HCT116 (cell line): ENCODE data around the gene PRDM11. TPM values are rescaled to one million over a fixed set of nuclear protein-coding genes. Genes with fewer than 3 reads are reported as not detected.

Experiments
- ATAC-seq: fragments of 200-7000 bp; cut with Tn5 transposase; 2 replicates; pipeline ENCODE4 v1.9.1; 2020; ENCODE audit warnings: mild to moderate bottlenecking, moderate library complexity
- BruUV-seq: library from RNA; stranded (reverse); fragments of 400-500 nt; replicated peaks from 2 replicates; lab custom pipeline; 2021; lab: Mats Ljungman, UMichigan
- CTCF ChIA-PET: fragments of 300-600 bp; sonication (Branson Sonifier 250); formaldehyde crosslinking; loops from one replicate; lab custom pipeline; 2021; ENCODE audit warnings: antibody characterized with exemption; lab: Charles Lee
- POLR2A ChIA-PET: fragments of 300-600, 350-600 bp; sonication (Branson Sonifier 250); formaldehyde crosslinking; loops from one replicate; lab custom pipeline; 2021; ENCODE audit warnings: antibody characterized with exemption; lab: Charles Lee
- RAD21 ChIA-PET, 2 experiments: fragments of 300-600 bp; sonication (Branson Sonifier 250); formaldehyde crosslinking; loops; one replicate each; lab custom pipeline; 2023; ENCODE audit warnings: low total read pairs in 2 of 2; ENCODE audit not compliant: uncharacterized antibody in 2 of 2, unreplicated experiment in 2 of 2, low non-redundant PET in 1 of 2; lab: Charles Lee
- DNase-seq: peaks from one replicate; pipeline ENCODE4 v3.0.0-alpha.2; 2010; ENCODE audit warnings: low read depth, low spot score
- H2AFZ ChIP-seq: fragments of 200-600 bp; shearing (Covaris generic), sonication (generic); 2 replicates; pipeline ENCODE4 v1.6.1; 2017; ENCODE audit warnings: low read depth, mixed run types, mixed read lengths, antibody characterized with exemption, low read length; ENCODE audit not compliant: poor library complexity, severe bottlenecking
- H3K27ac ChIP-seq: 2 replicates; pipeline ENCODE4 v1.5.1; 2012; ENCODE audit warnings: low read depth, low read length
- H3K27me3 ChIP-seq: fragments of 200-600 bp; sonication (generic); 2 replicates; pipeline ENCODE4 v1.6.1; 2016; ENCODE audit warnings: mixed run types, low read length, mixed read lengths; ENCODE audit not compliant: insufficient read depth
- H3K36me3 ChIP-seq, 2 experiments: fragments of 200-500 bp in 1 of 2; fragments of 200-600 bp in 1 of 2; sonication (Bioruptor generic) in 1 of 2; sonication (generic) in 1 of 2; 2 replicates each; pipeline versions ENCODE4 v1.5.1 to v1.6.1; 2014 to 2016; ENCODE audit warnings: low read length in 2 of 2, inconsistent platforms in 1 of 2, mixed read lengths in 1 of 2, mixed run types in 1 of 2; ENCODE audit not compliant: insufficient read depth in 2 of 2, control insufficient read depth in 1 of 2
- H3K4me1 ChIP-seq, 2 experiments: fragments of 200-600 bp in 1 of 2; sonication (generic) in 1 of 2; 2 replicates each; pipeline versions ENCODE4 v1.5.1 to v1.6.1; 2012 to 2017; ENCODE audit warnings: low read length in 2 of 2, inconsistent platforms in 1 of 2, mild to moderate bottlenecking in 1 of 2, mixed read lengths in 1 of 2, mixed run types in 1 of 2, moderate library complexity in 1 of 2; ENCODE audit not compliant: insufficient read depth in 2 of 2, control insufficient read depth in 1 of 2
- H3K4me2 ChIP-seq: fragments of 200-600 bp; sonication (generic); 2 replicates; pipeline ENCODE4 v1.6.1; 2017; ENCODE audit warnings: mixed run types, low read length, mixed read lengths
- H3K4me3 ChIP-seq, 2 experiments: fragments of 200-600 bp in 1 of 2; sonication (generic) in 1 of 2; replicated peaks in 1 of 2; 2 replicates each; pipeline ENCODE4 v1.5.1; 2011 to 2016; ENCODE audit warnings: low read length in 2 of 2, control low read depth in 1 of 2, low read depth in 1 of 2, mild to moderate bottlenecking in 1 of 2, mixed read lengths in 1 of 2, mixed run types in 1 of 2
- H3K79me2 ChIP-seq: fragments of 200-600 bp; sonication (generic); 2 replicates; pipeline ENCODE4 v1.6.1; 2017; ENCODE audit warnings: mild to moderate bottlenecking, mixed run types, low read length, moderate library complexity, mixed read lengths; ENCODE audit not compliant: insufficient read depth
- H3K9ac ChIP-seq: fragments of 200-600 bp; sonication (generic); 2 replicates; pipeline ENCODE4 v1.6.1; 2016; ENCODE audit warnings: low read length, mixed read lengths
- H3K9me2 ChIP-seq: fragments of 200-600 bp; sonication (generic), shearing (Covaris generic); 2 replicates; pipeline ENCODE4 v1.6.1; 2017; ENCODE audit warnings: mixed run types, mild to moderate bottlenecking, moderate library complexity; ENCODE audit not compliant: insufficient read depth
- H3K9me3 ChIP-seq, 2 experiments: fragments of 200-500 bp in 1 of 2; fragments of 200-600 bp in 1 of 2; sonication (Bioruptor generic) in 1 of 2; sonication (generic) in 1 of 2; 2 replicates each; pipeline ENCODE4 v1.6.1; 2014 to 2017; ENCODE audit warnings: low read length in 2 of 2, mixed read lengths in 2 of 2, inconsistent platforms in 1 of 2, low read depth in 1 of 2, mild to moderate bottlenecking in 1 of 2, mixed run types in 1 of 2, moderate library complexity in 1 of 2; ENCODE audit not compliant: control insufficient read depth in 1 of 2, insufficient read depth in 1 of 2
- H4K20me1 ChIP-seq: fragments of 200-600 bp; sonication (generic), shearing (Covaris generic); 2 replicates; pipeline ENCODE4 v1.6.1; 2017; ENCODE audit warnings: mixed run types, mild to moderate bottlenecking, moderate library complexity; ENCODE audit not compliant: insufficient read depth
- CBX3 ChIP-seq: IDR thresholded peaks from 2 replicates; pipeline ENCODE4 v1.6.1; 2012; ENCODE audit warnings: low read depth
- ELF1 ChIP-seq: IDR thresholded peaks from 2 replicates; pipeline ENCODE4 v1.6.1; 2012; ENCODE audit warnings: low read depth, borderline replicate concordance
- EZH2phosphoT487 ChIP-seq: fragments of 200-600 bp; IDR thresholded peaks from 2 replicates; pipeline ENCODE4 v1.6.1; 2018; ENCODE audit warnings: antibody characterized with exemption, borderline replicate concordance
- JUND ChIP-seq: IDR thresholded peaks from 2 replicates; pipeline ENCODE4 v1.6.1; 2012
- POLR2A ChIP-seq: IDR thresholded peaks from 2 replicates; pipeline ENCODE4 v1.7.0; 2011; ENCODE audit warnings: borderline replicate concordance; ENCODE audit not compliant: insufficient read depth, insufficient read length; ENCODE audit errors: extremely low read depth
- RAD21 ChIP-seq: IDR thresholded peaks from 2 replicates; pipeline ENCODE4 v1.6.1; 2012; ENCODE audit warnings: low read depth, mild to moderate bottlenecking
- SIN3A ChIP-seq: IDR thresholded peaks from 2 replicates; pipeline ENCODE4 v1.6.1; 2012; ENCODE audit warnings: low read depth
- SP1 ChIP-seq: IDR thresholded peaks from 2 replicates; pipeline ENCODE4 v1.6.1; 2012; ENCODE audit warnings: low read depth
- SRF ChIP-seq: IDR thresholded peaks from 2 replicates; pipeline ENCODE4 v1.6.1; 2012; ENCODE audit warnings: low read depth
- TCF7L2 ChIP-seq: IDR thresholded peaks from 2 replicates; pipeline ENCODE4 v1.7.0; 2011; ENCODE audit warnings: borderline replicate concordance, inconsistent platforms; ENCODE audit not compliant: insufficient read depth, insufficient read length; ENCODE audit errors: extremely low read depth
- YY1 ChIP-seq: IDR thresholded peaks from 2 replicates; pipeline ENCODE4 v1.6.1; 2011; ENCODE audit warnings: low read length, low read depth, moderate library complexity, mild to moderate bottlenecking; ENCODE audit not compliant: insufficient replicate concordance; ENCODE audit errors: extremely low read depth
- ZNF274 ChIP-seq: fragments of 200-500 bp; sonication (Bioruptor generic); IDR thresholded peaks from 2 replicates; pipeline ENCODE4 v1.6.1; 2014; ENCODE audit warnings: mild to moderate bottlenecking, low read depth, low read length, inconsistent platforms
- intact Hi-C: fragments of 100-400 bp; cut with micrococcal nuclease; formaldehyde crosslinking; loops from 2 replicates; pipeline ENCODE4 v1.10.0; 2022
- total RNA-seq: library from RNA; stranded (reverse); gene quantifications from one replicate; pipeline ENCODE4 v1.2.1, GENCODE V29; 2021; ENCODE audit not compliant: unreplicated experiment
- TF ChIP-seq, protein P1 (sequence below): IDR thresholded peaks from 2 replicates; pipeline ENCODE4 v1.6.1; 2012; ENCODE audit warnings: low read depth
- TF ChIP-seq, protein P2 (sequence below), 3 experiments: fragments of 200-600 bp in 1 of 3; sonication (generic) in 1 of 3; IDR thresholded peaks in 2 of 3; conservative IDR thresholded peaks in 1 of 3; 2 replicates each; pipeline ENCODE4 v1.5.1; 2012 to 2017; ENCODE audit warnings: low read depth in 2 of 3, low read length in 2 of 3, antibody characterized with exemption in 1 of 3, borderline replicate concordance in 1 of 3, control low read depth in 1 of 3, mild to moderate bottlenecking in 1 of 3, mixed read lengths in 1 of 3, mixed run types in 1 of 3, moderate library complexity in 1 of 3; ENCODE audit not compliant: insufficient read depth in 1 of 3
- TF ChIP-seq, protein P3 (sequence below): IDR thresholded peaks from 2 replicates; pipeline ENCODE4 v1.6.1; 2011; ENCODE audit warnings: mild to moderate bottlenecking, low read length, moderate library complexity; ENCODE audit not compliant: insufficient replicate concordance; ENCODE audit errors: extremely low read depth

PRDM11 gene
- total RNA-seq, 1 experiment from 2014 or later, result 9.3 TPM

DNA sequence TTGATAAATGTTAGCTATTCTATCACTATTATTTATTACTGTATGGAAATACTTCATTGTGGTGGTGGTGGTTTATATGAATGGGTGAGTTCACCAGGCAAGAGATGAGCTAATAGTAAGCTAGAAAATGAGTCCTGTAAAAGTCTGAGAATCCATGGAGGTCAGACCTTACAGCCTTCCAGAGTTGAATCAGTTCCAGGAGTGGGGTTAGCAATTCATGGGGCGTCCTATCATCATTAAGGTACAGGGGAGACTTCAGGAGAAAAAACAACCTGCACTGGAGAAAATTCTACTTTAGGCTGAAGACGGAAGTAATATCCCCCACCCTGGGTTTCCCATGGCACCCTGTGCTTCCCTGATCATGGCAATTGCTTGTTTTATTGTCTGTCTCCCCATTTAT is 133.2 kb downstream of the PRDM11 start:
- DNase-seq (no peak), ATAC-seq (no peak)
- BruUV-seq, result no TSS peak
- H3K27ac ChIP-seq, result no peak overlapping the region
- H3K4me3 ChIP-seq, result no peak overlapping the region
- H3K27me3 ChIP-seq, result no peaks in the 10 kb centered on the region
- H3K9ac ChIP-seq, result no peak overlapping the region
- CTCF ChIA-PET, result no interaction called here
- no peaks in the 10 kb centered on the region for H3K36me3 ChIP-seq
- RAD21 ChIA-PET, result no interaction called here
- 0 out of 4 replicates have a peak, but pooled peaks cover 0 to 3% of the 10 kb centered on the region in 2 experiments for H3K9me3 ChIP-seq
- no peak overlapping the region for H2AFZ ChIP-seq
- no peak overlapping the region for H3K4me2 ChIP-seq
- H3K9me2 ChIP-seq, result no peaks in the 10 kb centered on the region
- peaks cover 9 to 19% of the 10 kb centered on the region in 2 experiments for H3K4me1 ChIP-seq
- no peaks in the 10 kb centered on the region for H4K20me1 ChIP-seq
- intact Hi-C loops, result no loop called here
- H3K79me2 ChIP-seq, result no peaks in the 10 kb centered on the region
- POLR2A ChIA-PET, result no interaction called here
- TF ChIP-seq SIN3A, result no peak
- TF ChIP-seq ELF1, result no peak
- TF ChIP-seq, protein P1, sequence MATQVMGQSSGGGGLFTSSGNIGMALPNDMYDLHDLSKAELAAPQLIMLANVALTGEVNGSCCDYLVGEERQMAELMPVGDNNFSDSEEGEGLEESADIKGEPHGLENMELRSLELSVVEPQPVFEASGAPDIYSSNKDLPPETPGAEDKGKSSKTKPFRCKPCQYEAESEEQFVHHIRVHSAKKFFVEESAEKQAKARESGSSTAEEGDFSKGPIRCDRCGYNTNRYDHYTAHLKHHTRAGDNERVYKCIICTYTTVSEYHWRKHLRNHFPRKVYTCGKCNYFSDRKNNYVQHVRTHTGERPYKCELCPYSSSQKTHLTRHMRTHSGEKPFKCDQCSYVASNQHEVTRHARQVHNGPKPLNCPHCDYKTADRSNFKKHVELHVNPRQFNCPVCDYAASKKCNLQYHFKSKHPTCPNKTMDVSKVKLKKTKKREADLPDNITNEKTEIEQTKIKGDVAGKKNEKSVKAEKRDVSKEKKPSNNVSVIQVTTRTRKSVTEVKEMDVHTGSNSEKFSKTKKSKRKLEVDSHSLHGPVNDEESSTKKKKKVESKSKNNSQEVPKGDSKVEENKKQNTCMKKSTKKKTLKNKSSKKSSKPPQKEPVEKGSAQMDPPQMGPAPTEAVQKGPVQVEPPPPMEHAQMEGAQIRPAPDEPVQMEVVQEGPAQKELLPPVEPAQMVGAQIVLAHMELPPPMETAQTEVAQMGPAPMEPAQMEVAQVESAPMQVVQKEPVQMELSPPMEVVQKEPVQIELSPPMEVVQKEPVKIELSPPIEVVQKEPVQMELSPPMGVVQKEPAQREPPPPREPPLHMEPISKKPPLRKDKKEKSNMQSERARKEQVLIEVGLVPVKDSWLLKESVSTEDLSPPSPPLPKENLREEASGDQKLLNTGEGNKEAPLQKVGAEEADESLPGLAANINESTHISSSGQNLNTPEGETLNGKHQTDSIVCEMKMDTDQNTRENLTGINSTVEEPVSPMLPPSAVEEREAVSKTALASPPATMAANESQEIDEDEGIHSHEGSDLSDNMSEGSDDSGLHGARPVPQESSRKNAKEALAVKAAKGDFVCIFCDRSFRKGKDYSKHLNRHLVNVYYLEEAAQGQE, result no peak
- TF ChIP-seq SRF, result no peak
- no peak for TF ChIP-seq EZH2phosphoT487
- no peak for TF ChIP-seq YY1
- TF ChIP-seq RAD21, result no peak
- TF ChIP-seq ZNF274, result no peak
- no peak for TF ChIP-seq POLR2A
- no peak for TF ChIP-seq TCF7L2
- TF ChIP-seq, protein P2, sequence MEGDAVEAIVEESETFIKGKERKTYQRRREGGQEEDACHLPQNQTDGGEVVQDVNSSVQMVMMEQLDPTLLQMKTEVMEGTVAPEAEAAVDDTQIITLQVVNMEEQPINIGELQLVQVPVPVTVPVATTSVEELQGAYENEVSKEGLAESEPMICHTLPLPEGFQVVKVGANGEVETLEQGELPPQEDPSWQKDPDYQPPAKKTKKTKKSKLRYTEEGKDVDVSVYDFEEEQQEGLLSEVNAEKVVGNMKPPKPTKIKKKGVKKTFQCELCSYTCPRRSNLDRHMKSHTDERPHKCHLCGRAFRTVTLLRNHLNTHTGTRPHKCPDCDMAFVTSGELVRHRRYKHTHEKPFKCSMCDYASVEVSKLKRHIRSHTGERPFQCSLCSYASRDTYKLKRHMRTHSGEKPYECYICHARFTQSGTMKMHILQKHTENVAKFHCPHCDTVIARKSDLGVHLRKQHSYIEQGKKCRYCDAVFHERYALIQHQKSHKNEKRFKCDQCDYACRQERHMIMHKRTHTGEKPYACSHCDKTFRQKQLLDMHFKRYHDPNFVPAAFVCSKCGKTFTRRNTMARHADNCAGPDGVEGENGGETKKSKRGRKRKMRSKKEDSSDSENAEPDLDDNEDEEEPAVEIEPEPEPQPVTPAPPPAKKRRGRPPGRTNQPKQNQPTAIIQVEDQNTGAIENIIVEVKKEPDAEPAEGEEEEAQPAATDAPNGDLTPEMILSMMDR (IDR thresholded peaks at IDR 0.05 in 2 of 3, conservative IDR thresholded peaks at IDR 0.05 in 1 of 3; ENCODE audit: borderline replicate concordance in 1 of 3, insufficient read depth in 1 of 3, low read depth in 2 of 3, low read length in 2 of 3), result no peak
- TF ChIP-seq CBX3, result no peak
- TF ChIP-seq, protein P3, sequence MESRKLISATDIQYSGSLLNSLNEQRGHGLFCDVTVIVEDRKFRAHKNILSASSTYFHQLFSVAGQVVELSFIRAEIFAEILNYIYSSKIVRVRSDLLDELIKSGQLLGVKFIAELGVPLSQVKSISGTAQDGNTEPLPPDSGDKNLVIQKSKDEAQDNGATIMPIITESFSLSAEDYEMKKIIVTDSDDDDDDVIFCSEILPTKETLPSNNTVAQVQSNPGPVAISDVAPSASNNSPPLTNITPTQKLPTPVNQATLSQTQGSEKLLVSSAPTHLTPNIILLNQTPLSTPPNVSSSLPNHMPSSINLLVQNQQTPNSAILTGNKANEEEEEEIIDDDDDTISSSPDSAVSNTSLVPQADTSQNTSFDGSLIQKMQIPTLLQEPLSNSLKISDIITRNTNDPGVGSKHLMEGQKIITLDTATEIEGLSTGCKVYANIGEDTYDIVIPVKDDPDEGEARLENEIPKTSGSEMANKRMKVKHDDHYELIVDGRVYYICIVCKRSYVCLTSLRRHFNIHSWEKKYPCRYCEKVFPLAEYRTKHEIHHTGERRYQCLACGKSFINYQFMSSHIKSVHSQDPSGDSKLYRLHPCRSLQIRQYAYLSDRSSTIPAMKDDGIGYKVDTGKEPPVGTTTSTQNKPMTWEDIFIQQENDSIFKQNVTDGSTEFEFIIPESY, result no peak
- TF ChIP-seq SP1, result no peak
- no peak for TF ChIP-seq JUND
